GM19351 (cell line): ENCODE results near the gene MAB21L3.

Experiments
- ATAC-seq: cut with Tn5 transposase; IDR thresholded peaks from one replicate; pipeline ENCODE4 v1.9.1; 2021; ENCODE audit warnings: mild to moderate bottlenecking, moderate library complexity; ENCODE audit not compliant: unreplicated experiment

The MAB21L3 gene

DNA sequence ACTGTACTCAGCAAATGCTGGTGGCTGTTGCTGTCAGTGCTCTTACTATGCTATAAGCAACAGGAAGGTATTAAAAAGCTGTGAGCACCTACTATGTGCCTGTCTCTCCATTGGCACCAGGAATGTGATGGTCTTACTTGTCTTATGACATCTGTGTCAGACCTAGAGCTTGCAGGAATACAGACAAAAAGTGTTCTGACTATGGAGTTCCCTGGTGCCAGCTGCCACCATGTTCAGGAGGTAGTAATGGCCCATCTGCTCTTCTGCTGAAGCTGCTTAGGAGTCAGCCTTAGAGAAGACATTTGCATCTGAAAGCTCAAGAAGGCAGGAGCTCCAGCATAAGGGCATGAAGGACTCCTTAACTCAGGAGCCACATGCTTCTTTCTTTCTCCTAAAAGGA, 52.3 kb downstream of the MAB21L3 start:
- ATAC-seq: no peak

DNA sequence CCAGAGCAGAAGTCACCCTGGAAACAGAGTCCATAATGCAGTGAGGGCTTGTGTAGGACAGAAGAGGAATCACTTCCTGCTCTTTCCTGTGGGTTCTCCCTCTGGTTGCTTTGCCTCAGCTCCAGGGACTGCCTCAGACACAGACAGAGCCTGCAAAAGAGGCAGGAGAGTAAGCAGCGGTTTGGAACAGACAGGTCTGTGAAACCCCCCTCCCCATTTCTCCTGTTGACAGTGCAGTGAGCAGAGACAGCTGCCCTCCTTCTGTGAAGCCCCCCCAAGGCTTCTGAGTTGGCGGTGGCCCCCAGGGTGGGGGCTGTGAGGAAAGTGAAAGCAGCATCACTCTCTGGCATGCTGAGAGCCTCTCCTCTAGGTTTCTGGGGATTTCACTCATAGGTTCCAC, 53.0 kb downstream of the MAB21L3 start:
- no peak for ATAC-seq

DNA sequence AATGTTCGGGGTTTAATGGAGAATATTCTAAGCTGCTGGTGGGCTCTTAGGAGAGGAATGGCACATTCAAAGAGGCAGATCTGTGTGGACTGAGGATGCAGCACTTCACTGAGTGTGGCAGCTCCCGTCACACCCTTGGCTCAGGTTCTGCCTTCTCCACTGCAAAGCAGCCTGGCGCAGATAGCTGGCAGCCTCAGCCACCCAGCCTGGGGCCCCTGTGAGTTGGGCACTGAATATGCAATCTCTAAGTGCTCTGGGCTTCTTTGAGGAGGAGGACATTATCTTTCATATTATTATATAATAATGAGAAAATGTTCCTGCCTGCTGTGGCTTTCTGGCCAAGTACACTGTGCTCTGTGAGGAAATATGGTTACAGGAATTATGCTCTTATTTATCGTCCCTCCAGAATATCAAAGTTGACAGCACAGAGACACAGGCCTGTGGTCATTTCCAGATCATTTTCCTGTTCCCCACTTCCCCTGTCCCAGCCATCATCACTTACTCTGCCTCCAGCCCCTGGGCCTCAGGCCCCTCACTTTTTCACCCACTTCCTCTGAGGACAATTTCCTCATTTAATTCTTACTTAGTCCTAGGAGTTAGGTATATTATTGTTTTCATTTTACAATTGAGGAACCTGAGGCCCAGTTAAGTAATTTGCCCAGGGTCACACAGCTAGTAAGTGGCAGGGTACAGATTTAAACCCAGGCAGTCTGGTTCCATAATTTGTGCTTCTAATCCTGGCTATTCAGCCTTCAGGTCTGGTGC, 53.6 kb downstream of the MAB21L3 start:
- ATAC-seq: no peak

DNA sequence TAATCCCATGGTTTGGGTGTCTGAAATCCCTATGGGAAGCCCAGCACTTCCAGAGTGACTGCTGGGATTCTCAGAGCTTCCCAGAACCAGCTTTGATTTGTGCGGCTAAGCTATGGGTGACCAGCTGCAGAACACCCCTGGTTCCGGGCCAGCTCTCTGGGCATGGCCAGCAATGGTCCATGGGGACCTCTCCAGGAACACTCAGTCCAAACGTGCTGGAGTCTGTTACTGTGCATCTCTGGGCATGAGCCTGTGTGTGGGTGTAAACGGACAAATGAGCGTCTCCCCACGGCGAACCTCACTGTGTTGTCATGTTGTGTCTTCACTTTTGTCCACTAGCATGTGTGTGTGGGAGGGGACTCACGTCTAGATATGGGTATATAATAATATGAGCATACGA, 54.4 kb downstream of the MAB21L3 start:
- no peak for ATAC-seq

DNA sequence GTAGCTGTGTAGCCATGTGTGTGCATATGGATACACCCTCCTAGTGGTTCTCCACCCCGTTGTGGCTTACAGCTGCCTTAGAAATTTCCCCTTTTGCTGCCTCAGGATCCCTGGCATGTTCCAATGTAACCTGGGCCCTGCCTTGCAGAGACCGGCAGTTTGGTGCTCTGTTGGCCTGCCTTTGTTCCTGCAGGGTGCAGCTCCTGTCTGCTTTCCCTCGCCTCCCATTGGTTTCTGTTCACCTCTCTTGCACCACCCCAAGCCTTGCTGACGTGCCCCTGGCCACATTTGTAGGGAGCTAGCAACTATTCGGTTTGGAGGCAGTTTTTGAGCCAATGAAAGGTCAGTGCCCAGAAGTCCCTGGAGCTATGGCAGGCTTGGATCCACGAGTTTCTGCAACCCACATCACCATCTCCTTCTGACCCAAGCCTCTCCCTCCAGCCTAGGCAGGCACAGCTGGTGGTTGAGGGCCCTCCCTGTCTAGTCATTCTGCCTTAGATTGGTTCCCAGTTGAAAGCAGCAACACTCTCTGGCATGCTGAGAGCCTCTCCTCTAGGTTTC, 54.9 kb downstream of the MAB21L3 start:
- no peak for ATAC-seq

DNA sequence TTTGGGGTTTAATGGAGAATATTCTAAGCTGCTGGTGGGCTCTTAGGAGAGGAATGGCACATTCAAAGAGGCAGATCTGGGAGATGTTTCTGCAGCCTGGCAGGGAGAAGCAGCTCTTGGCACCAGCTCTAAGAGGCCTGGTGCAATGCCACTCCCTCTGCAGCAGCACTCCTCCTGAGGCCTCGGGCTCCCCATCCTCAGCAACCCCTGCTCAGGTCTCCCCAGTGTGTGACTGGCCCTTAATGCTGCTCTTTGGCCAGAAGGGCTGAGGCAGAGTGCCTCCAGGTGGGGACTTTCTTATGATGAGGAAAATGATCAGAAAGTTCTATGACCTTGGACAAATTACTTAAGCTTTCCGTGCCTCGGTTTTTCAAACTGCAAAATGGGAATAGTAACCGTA, 55.5 kb downstream of the MAB21L3 start:
- ATAC-seq: no peak

DNA sequence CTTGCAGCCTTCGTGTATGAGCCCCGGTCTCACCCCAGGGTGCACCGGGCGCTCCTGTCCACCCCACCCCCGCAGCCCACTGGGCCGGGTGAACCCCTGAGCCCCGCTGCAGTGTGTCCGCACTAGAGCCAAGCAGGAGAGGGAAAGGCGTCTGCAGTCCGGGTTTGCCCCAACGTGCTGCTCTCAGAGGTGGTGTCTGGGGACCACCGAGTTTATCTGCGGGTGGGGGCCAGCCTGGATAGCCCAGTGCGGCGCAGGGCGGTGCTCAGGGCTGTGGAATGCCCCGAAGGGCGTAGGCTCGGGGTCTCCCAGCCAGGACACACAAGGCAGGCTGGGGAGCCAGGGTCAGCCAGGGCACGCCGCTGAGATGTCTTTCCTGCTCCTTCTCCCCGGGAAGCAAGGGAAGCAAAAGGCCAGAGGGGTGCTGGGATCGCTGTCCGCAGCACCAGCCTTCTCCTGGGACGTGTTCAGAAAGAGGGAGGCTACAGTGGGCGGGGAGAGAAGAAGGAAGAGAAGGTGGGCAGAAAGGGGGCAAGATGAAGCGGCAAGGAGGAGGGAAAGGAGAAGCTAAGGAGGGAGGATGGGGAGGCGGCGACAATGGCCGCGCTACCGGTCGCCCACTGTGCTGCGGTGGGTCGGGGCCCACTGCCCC, 56.6 kb downstream of the MAB21L3 start:
- ATAC-seq: peak; percentile 16

DNA sequence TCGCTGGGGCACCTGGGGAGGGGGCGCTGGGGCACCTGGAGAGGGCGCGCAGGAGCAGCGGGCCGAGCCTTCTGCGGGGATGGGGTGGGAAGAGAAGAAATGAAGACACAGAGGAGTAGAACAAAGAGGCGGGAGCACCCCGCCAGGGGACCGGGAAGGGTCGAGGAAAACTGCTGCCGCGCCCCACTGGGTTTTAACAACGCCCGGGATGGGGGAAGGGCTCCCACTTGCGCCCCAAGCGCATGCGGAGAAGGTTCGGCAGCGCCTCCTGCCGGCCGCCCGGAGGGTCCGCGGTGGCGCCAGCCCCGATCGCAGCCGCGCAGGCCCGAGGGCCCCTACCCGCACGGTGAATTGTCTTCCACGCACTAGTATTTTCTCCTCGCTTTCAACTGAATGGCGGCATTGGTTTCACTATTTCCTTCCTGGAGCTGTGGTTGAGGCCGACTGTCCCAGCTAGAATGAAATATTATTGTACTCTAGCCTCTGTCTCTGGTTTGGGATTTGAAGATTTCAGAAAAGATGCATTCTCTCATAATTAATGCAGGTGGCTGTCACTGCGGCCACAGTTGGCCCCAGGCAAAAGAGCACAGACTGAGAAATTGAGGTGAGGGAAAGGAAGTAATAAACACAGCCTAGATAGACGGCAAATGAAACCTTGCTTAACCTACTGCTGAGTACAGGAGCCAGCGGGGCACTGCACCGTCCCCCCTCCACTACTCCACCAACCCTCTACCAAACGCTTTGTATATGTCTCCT, 57.3 kb downstream of the MAB21L3 start:
- ATAC-seq: peak; percentile 96

DNA sequence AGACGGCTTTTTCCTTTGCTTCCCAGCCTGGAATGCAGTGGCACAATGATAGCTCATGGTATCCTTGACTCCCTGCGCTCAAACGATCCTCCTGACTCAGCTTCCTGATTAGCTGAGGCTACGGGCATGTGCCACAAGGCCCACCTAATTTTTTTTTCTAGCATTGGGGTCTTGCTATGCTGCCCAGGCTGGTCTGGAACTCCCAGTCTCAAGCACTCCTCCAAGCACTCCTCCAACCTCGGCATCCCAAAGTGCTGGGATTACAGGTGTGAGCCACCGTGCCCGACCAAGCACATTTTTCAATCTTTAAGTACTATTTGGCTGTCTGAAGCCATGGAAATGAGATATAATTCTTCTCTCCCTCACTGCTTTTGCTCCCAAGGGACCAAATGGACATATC, 58.7 kb downstream of the MAB21L3 start:
- ATAC-seq: no peak

DNA sequence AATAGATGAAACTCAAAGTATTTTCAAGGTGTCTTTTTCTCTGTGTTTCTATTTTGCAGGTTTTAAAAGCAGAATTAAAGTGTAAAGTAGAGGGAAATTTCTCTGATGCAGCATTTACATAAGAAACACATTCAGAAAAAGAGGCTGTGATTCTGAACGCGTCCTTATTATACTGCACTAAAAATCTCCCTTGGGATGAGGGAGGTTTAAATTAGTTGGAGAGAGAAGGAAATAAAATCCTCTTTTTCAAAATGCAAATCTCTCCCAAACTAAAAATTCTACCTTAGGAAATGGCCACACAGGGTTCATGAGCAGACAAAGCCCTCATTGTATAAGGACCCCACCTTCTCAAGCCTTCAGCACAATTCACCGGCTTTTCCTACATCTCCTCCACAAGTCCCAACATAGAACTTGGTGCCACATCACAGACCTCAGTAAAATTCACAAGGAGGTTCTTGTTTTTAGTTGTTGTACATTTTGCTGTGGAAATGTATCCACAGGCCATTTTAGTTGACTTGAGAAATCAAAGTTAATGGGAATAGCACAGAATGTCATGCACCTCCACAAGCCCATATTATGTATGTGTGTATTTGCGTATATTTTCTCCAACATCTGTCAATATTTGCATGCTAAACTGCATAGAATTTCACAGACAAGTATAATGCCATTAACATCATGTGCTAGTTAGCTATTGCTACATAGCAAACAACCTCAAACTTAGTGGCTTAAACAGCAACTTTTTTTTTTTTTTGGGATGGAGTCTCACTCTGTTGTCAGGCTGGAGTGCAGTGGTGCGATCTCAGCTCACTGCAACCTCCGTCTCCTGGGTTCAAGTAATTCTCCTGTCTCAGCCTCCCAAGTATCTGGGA, 59.8 kb downstream of the MAB21L3 start:
- no peak for ATAC-seq

DNA sequence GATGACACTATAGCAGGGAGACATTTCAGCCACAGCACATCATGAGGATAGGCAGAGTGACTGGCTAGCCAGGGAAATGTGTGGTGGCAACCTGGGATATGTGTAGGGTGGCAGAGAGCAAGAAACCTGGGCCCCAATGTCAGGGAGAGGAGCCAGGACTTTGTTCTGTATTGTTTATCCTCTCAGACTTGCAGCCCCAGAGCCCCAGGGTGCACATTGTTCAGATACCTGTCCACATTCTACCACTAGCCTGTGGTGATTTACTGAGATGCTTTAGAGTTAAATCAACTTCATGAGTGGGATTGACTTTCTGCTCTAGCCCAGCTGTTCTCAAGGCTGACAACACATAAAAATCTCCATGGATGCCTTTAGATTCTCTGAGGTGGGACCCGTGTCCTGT, 61.5 kb downstream of the MAB21L3 start:
- no peak for ATAC-seq

DNA sequence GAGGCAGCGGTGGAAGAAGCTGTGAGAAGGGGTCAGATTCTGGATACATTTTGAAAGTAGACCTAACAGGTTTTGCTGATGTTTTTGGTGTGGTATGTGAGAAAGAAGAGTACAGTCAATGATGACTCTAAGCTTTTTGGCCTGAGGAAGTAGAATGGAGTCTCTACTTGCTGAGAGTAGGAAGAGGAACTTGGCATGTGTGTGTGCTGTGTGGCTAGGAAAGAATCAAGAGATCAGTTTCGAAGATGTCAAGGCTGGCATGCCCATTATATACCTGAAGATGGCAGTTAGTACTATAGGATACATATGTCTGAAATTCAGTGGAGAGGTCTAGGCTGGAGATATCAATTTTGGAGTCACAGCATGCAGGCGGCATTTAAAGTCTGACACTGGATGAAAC, 64.4 kb downstream of the MAB21L3 start:
- no peak for ATAC-seq

DNA sequence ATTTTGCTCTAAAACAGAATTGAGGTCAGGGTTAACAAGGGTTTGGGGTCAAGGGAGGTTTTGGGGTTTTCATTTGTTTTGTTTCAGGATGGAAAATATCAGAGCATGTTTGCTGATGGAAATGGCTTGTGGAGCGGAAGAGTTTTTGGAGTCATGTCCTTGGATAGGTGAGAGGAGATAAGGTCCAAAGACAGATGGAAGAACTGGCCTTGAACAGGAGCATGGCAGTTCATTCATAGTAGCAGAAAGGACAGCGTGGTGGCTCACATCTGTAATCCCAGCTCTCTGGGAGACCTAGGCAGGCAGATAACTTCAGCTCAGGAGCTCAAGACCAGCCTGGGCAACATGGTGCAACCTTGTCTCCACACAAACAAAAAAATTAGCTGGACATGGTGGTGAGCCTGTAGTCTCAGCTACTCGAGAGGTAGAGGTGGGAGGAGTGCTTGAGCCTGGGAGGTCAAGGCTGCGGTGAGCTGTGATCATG, 65.1 kb downstream of the MAB21L3 start:
- ATAC-seq: no peak

DNA sequence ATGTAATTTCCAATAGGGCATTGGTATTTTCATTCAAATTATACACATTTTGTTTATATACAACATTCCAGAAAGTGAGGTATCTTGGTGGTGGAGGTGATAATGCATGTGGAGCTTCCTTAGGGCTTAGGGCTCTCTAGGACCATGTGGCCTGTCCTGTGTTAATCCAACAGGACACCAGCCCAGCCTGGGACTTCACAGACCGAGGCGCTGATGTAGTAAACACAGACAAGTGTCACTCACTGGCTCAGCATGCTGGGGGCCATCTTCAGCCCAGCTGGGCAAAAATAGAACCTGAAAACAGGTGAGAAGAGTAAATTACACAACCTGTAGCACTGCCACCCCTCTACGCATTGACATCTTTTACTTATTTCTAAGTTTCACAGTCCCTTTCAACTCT, 66.7 kb downstream of the MAB21L3 start:
- ATAC-seq: no peak

DNA sequence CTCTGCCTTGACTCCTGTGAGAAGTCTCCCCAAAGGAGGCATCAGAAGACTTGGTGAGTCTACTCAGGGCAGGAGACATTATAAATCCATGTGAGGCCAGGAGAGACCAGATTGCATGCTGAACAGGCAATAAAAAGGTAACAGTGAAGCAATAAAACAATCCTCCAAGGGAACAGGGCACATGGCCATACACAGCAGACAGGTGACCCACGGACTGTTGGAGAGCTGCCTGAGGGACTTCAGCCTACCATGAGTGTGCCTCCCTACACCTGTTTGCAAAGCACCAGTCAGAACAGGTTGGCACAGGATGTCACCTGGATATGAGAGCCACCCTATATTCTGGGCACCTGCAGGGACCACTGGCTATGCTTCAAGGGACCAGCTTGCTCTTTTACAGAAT, 67.6 kb downstream of the MAB21L3 start:
- no peak for ATAC-seq

DNA sequence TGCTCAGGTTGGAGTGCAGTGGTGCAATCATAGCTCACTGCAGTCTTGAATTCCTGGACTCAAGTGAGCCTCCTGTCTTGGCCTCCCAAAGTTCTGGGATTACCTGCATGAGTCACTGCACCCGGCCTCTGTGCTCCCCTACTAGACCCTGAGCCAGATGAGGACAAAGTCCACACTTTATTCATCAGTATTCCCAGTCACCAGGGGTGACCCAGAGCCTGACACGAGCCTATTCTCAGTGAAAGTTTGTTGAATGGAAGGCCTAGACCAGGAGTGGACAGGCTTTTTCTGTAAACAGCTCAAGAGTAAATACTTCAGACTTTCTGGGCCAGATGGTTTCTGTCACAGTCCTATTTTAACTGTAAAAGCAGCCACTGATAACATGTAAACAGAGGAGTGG, 68.2 kb downstream of the MAB21L3 start:
- ATAC-seq: no peak

DNA sequence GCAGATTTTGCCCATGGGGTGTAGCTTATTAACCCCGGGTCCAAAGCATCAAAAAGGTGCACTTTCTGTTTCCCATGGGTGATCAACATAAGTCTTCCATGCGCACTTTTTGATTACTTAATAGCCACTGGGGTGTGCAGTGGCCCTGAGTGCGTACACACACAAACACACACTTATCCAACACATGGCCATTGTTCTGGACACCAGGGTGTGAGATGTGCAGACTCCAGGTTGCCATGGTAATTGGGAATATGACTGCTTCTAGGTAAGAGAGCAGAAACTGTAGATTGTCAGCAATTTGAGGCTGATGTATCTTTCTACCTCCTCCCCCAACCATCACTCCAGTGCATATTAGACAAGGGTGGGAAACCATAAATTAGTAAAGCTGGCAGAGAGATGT, 68.8 kb downstream of the MAB21L3 start:
- no peak for ATAC-seq

DNA sequence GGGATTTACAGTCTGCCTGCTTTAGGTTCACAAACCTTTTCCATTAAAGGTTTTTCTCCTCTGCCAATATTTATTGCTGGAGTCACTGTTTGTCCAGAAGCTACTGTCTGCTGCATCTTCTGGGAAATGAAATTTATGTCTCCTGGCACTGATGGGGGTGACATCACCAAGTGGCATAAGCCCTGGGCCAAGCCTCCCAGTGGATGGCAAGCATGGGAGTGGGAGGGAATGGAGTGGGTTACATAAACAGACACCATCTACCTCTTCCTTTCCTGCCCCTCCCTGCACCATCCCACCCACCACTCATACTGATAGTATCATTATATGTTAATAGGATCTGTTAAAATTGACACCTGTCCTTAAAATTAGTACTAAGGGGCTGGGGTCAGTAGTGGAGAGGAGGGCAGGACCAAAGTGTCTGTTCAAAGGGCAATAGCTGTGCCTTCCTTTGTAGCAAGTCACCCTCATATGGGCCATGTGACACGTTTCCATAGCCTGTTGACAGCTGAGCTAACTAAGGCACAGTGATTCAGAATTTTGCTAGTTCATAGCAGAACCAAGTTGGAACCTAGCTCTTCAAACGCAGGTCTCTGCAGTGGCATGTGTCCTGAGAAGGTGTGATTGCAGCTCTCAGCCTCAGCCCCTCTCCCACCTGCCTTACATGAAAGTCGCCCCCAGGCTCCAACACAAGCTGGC, 71.0 kb downstream of the MAB21L3 start:
- no peak for ATAC-seq
